IPS-15b (cell line): ENCODE data around the gene FAM216A.
"Not testable (repeated sequence)": the region's sequence is repeated elsewhere in the genome, so short reads cannot be mapped to it uniquely, and the experiment has no call there.

Experiments
- H3K27me3 ChIP-seq: one replicate; pipeline ENCODE4 v1.6.1; 2013; ENCODE audit warnings: low read length; ENCODE audit not compliant: control insufficient read depth, insufficient read depth
- H3K36me3 ChIP-seq: one replicate; pipeline ENCODE4 v1.6.1; 2013; ENCODE audit warnings: low read length; ENCODE audit not compliant: control insufficient read depth, insufficient read depth
- H3K4me1 ChIP-seq: one replicate; pipeline ENCODE4 v1.6.1; 2013; ENCODE audit warnings: mild to moderate bottlenecking, low read length; ENCODE audit not compliant: control insufficient read depth, insufficient read depth
- H3K4me3 ChIP-seq: one replicate; pipeline ENCODE4 v1.5.1; 2013; ENCODE audit warnings: low read depth, low read length
- H3K9ac ChIP-seq: one replicate; pipeline ENCODE4 v1.6.1; 2013; ENCODE audit warnings: low read depth, mild to moderate bottlenecking, low read length
- H3K9me3 ChIP-seq: one replicate; pipeline ENCODE4 v1.6.1; 2013; ENCODE audit warnings: mild to moderate bottlenecking, low read length; ENCODE audit not compliant: control insufficient read depth, insufficient read depth

FAM216A gene

GRCh38 chr12:110451263-110451662 lies 17.4 kb upstream of the FAM216A start:
- no peaks in the 10 kb centered on the region for H3K9me3 ChIP-seq
- H3K4me1 ChIP-seq, result no peaks in the 10 kb centered on the region
- H3K36me3 ChIP-seq, result peaks cover 11% of the 10 kb centered on the region
- no peaks in the 10 kb centered on the region for H3K27me3 ChIP-seq
- H3K4me3 ChIP-seq, result no peak overlapping the region
- H3K9ac ChIP-seq, result no peak overlapping the region

- Histone ChIP-seq H3K9ac (no peak overlapping the region), H3K27me3 (no peaks in the 10 kb centered on the region), H3K9me3 (no peaks in the 10 kb centered on the region), H3K36me3 (peaks cover 10% of the 10 kb centered on the region), H3K4me1 (no peaks in the 10 kb centered on the region), H3K4me3 (no peak overlapping the region)
Observed at GRCh38 chr12:110453569-110454296, 14.9 kb upstream of the FAM216A start.

GRCh38 chr12:110458756-110459155 lies 9.9 kb upstream of the FAM216A start:
- Histone ChIP-seq H3K27me3 (no peaks in the 10 kb centered on the region), H3K4me3 (no peak overlapping the region), H3K36me3 (peaks cover 15% of the 10 kb centered on the region), H3K9me3 (no peaks in the 10 kb centered on the region), H3K4me1 (no peaks in the 10 kb centered on the region), H3K9ac (no peak overlapping the region)

GRCh38 chr12:110461189-110461588 lies 7.5 kb upstream of the FAM216A start:
- not testable (repeated sequence) for H3K4me1 ChIP-seq
- H3K36me3 ChIP-seq, result peaks cover 11% of the 10 kb centered on the region

GRCh38 chr12:110465024-110465423 lies 3.6 kb upstream of the FAM216A start:
- Histone ChIP-seq H3K27me3 (no peaks in the 10 kb centered on the region), H3K36me3 (peaks cover 6% of the 10 kb centered on the region), H3K9me3 (no peaks in the 10 kb centered on the region), H3K4me3 (no peak overlapping the region), H3K4me1 (no peaks in the 10 kb centered on the region), H3K9ac (no peak overlapping the region)

More at GRCh38 chr12:110461189-110461588, 7.5 kb upstream of the FAM216A start:
- H3K27me3 ChIP-seq, H3K9ac ChIP-seq, H3K4me3 ChIP-seq, H3K9me3 ChIP-seq: not testable (repeated sequence)

GRCh38 chr12:110465765-110466164 lies 2.9 kb upstream of the FAM216A start:
- not testable (repeated sequence) for H3K9ac ChIP-seq, H3K9me3 ChIP-seq, H3K4me3 ChIP-seq, H3K36me3 ChIP-seq, H3K27me3 ChIP-seq, H3K4me1 ChIP-seq

GRCh38 chr12:110466791-110467190 lies 1.9 kb upstream of the FAM216A start:
- peak overlapping the region; percentile 81 for H3K4me3 ChIP-seq
- no peaks in the 10 kb centered on the region for H3K4me1 ChIP-seq
- no peaks in the 10 kb centered on the region for H3K9me3 ChIP-seq
- H3K9ac ChIP-seq, result no peak overlapping the region
- peaks cover 6% of the 10 kb centered on the region for H3K36me3 ChIP-seq
- no peaks in the 10 kb centered on the region for H3K27me3 ChIP-seq

- Histone ChIP-seq H3K9me3 (no peaks in the 10 kb centered on the region), H3K4me3 (peak overlapping the region; percentile 81), H3K4me1 (no peaks in the 10 kb centered on the region), H3K9ac (peak overlapping the region; percentile 86), H3K27me3 (no peaks in the 10 kb centered on the region), H3K36me3 (peaks cover 6% of the 10 kb centered on the region)
Observed at GRCh38 chr12:110467847-110468213, 815 bp upstream of the FAM216A start.

- H3K36me3 ChIP-seq, result no peaks in the 10 kb centered on the region
Observed at GRCh38 chr12:110475426-110475825, 6.8 kb downstream of the FAM216A start.

GRCh38 chr12:110498984-110499706 lies 30.5 kb downstream of the FAM216A start:
- Histone ChIP-seq H3K36me3 (peaks cover 3% of the 10 kb centered on the region), H3K4me1 (no peaks in the 10 kb centered on the region), H3K9me3 (no peaks in the 10 kb centered on the region), H3K9ac (no peak overlapping the region), H3K27me3 (peaks cover 14% of the 10 kb centered on the region), H3K4me3 (no peak overlapping the region)

More at GRCh38 chr12:110475426-110475825, 6.8 kb downstream of the FAM216A start:
- Histone ChIP-seq H3K9me3 (no peaks in the 10 kb centered on the region), H3K4me3 (no peak overlapping the region), H3K4me1 (no peaks in the 10 kb centered on the region), H3K27me3 (no peaks in the 10 kb centered on the region), H3K9ac (no peak overlapping the region)

GRCh38 chr12:110501399-110501751 lies 32.7 kb downstream of the FAM216A start:
- no peaks in the 10 kb centered on the region for H3K9me3 ChIP-seq
- H3K4me1 ChIP-seq, result no peaks in the 10 kb centered on the region
- no peaks in the 10 kb centered on the region for H3K36me3 ChIP-seq
- peak overlapping the region; percentile 88 for H3K9ac ChIP-seq
- H3K4me3 ChIP-seq, result peak overlapping the region; percentile 93
- peaks cover 14% of the 10 kb centered on the region for H3K27me3 ChIP-seq
